Keratinocyte (primary cell): Measurements from ENCODE around the gene IL36RN.

Experiments
- CTCF ChIP-seq, 3 experiments: IDR thresholded peaks in 1 of 3; conservative IDR thresholded peaks in 1 of 3; optimal IDR thresholded peaks in 1 of 3; 2 replicates in 2 of 3; 3 replicates in 1 of 3; pipeline versions ENCODE3 to v1.5.1; 2011; ENCODE audit warnings: low read length in 3 of 3, mild to moderate bottlenecking in 3 of 3, moderate library complexity in 2 of 3, control low read depth in 1 of 3, inconsistent platforms in 1 of 3; ENCODE audit not compliant: insufficient read depth in 2 of 3; ENCODE audit errors: extremely low read depth in 1 of 3
- EZH2 ChIP-seq: IDR thresholded peaks from one replicate; pipeline ENCODE4 v1.6.1; 2012; ENCODE audit warnings: inconsistent platforms, mild to moderate bottlenecking, low read length, moderate library complexity

DNA sequence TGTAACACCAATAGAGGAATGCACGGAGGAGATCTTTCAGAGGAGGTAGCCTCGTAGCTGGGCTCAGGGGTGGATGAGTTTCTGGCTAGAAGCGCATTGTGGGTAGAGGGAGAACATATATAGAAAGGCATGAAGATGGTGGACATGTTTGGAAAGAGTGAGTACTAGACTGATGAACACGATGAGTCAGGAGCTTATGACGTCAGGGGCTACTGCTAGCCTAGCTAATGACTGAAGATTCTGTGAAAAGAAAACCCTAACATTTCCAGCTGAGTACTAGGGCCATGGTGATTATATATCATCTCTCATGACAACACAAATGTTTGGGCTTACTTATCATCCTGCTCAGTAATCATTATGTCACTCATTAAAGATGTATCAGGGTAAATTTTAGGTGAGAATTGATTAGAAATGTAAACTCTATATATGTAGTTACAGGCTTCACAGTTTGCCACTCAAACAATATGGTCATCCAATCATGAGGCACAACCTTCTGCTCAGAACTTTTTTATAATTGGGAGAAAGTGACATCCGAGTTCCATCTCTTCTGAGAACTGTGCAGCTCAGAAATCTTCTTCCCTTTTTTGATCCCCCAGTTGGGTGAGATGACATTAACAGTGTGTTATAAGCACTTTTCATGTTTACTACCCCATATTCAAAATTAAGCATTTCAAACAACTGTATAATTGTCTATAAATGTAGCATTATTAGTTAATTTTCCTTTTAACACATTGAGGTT, 46.2 kb downstream of the IL36RN start:
- no peak for TF ChIP-seq CTCF (optimal IDR thresholded peaks at IDR 0.05 in 1 of 3, IDR thresholded peaks at IDR 0.05 in 1 of 3, conservative IDR thresholded peaks at IDR 0.05 in 1 of 3; ENCODE audit: extremely low read depth in 1 of 3, insufficient read depth in 2 of 3, low read length in 3 of 3)
- no peak for TF ChIP-seq EZH2
